SU-DHL-6 (cell line): Measurements from ENCODE around the gene NEGR1.

Source experiments
- H2AFZ ChIP-seq: fragments of 200-600 bp; sonication (generic); 2 replicates; pipeline ENCODE4 v1.6.1; 2014; ENCODE audit warnings: low read depth, mild to moderate bottlenecking, moderate library complexity, mixed read lengths, antibody characterized with exemption, low read length; ENCODE audit not compliant: severe bottlenecking
- H3F3A ChIP-seq: fragments of 200-600 bp; shearing (Covaris generic); 2 replicates; pipeline ENCODE4 v1.6.0; 2016; ENCODE audit warnings: antibody characterized with exemption, mild to moderate bottlenecking; ENCODE audit not compliant: insufficient read depth
- H3K27ac ChIP-seq: fragments of 200-600 bp; sonication (generic); 2 replicates; pipeline ENCODE4 v1.5.1; 2016; ENCODE audit warnings: low read depth, mild to moderate bottlenecking, low read length, moderate library complexity, mixed read lengths
- H3K27me3 ChIP-seq: fragments of 200-600 bp; sonication (generic), shearing (Covaris generic); 2 replicates; pipeline ENCODE4 v1.6.0; 2014; ENCODE audit warnings: mild to moderate bottlenecking, low read length
- H3K36me3 ChIP-seq: fragments of 200-600 bp; sonication (generic); 2 replicates; pipeline ENCODE4 v1.6.1; 2014; ENCODE audit warnings: mild to moderate bottlenecking, low read length, mixed read lengths
- H3K4me2 ChIP-seq: fragments of 300-600, 200-600 bp; shearing (Covaris generic), sonication (generic); 2 replicates; pipeline ENCODE4 v1.6.0; 2014; ENCODE audit warnings: low read length, low read depth, mild to moderate bottlenecking; ENCODE audit not compliant: poor library complexity, severe bottlenecking
- H3K4me3 ChIP-seq: fragments of 200-600 bp; sonication (generic); 2 replicates; pipeline ENCODE4 v1.5.1; 2014; ENCODE audit warnings: antibody characterized with exemption, low read length, mild to moderate bottlenecking, mixed read lengths; ENCODE audit not compliant: insufficient read depth, poor library complexity, severe bottlenecking
- H3K79me2 ChIP-seq: fragments of 200-600 bp; sonication (generic); 2 replicates; pipeline ENCODE4 v1.6.1; 2014; ENCODE audit warnings: mild to moderate bottlenecking, low read length, moderate library complexity; ENCODE audit not compliant: insufficient read depth
- H3K9ac ChIP-seq: fragments of 200-600 bp; sonication (generic); 2 replicates; pipeline ENCODE4 v1.7.0; 2014; ENCODE audit warnings: mild to moderate bottlenecking, low read length
- H3K9me2 ChIP-seq: fragments of 200-600 bp; sonication (generic); replicated peaks from 2 replicates; pipeline ENCODE4 v1.6.1; 2014; ENCODE audit warnings: low read length; ENCODE audit not compliant: insufficient read depth
- H3K9me3 ChIP-seq: fragments of 200-600 bp; sonication (generic); 2 replicates; pipeline ENCODE4 v1.6.1; 2014; ENCODE audit warnings: low read length, mixed read lengths; ENCODE audit not compliant: insufficient read depth
- H4K20me1 ChIP-seq: fragments of 200-600 bp; sonication (generic); 2 replicates; pipeline ENCODE4 v1.6.1; 2014; ENCODE audit warnings: low read depth, mild to moderate bottlenecking, antibody characterized with exemption, low read length, moderate library complexity, mixed read lengths
- EZH2phosphoT487 ChIP-seq: fragments of 200-600 bp; sonication (generic), shearing (Covaris generic); conservative IDR thresholded peaks from 2 replicates; pipeline ENCODE4 v1.6.1; 2018; ENCODE audit warnings: mild to moderate bottlenecking, antibody characterized with exemption, low read length, moderate library complexity, mixed read lengths
- TF ChIP-seq, protein P1 (sequence below): fragments of 200-600 bp; sonication (generic); IDR thresholded peaks from one replicate; pipeline ENCODE4 v1.5.1; 2017; ENCODE audit warnings: antibody characterized with exemption, mild to moderate bottlenecking, low read length, moderate library complexity; ENCODE audit not compliant: insufficient read depth, poor library complexity, severe bottlenecking

NEGR1 gene

DNA sequence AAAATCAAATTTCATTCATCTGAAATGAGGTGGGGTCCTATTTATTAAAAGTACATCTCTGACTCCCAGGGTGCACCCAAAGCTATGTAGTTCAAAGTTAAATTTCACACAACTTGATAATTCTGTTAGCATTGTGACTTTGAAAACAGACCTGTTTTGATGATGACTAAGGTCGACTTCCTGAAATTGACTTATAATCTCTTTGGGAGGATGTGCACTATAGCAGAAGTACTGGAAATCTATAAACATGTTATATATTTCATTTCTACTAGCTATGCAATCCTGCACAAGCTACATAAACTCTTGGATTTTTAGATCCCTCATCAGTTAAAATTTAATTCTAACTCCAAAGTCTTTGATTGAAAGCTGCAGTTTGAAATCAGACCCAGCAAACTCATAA lies 507.6 kb downstream of the NEGR1 start:
- H2AFZ ChIP-seq, result no peak overlapping the region
- H3K27ac ChIP-seq, result no peak overlapping the region
- no peaks in the 10 kb centered on the region for H3K36me3 ChIP-seq

DNA sequence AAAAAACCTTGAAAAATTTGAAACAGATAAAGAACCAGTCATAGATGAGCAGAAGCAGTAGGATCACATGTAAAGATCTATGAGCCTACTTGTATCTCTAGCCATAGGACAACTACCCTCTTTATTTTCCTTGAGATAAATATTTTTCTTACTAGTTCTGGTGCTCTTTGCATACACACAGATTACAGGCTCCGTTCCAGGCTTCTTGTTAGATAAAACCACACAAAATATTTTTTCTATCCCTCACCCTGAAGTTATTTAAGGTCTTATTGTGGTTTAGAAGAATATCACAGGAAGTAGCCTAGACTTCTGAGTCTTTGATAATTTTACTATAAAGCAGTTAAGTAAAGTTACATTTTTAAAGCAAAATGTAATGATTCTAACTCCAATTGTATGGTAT lies 512.2 kb downstream of the NEGR1 start:
- H3K36me3 ChIP-seq, result no peaks in the 10 kb centered on the region
- TF ChIP-seq, protein P1, sequence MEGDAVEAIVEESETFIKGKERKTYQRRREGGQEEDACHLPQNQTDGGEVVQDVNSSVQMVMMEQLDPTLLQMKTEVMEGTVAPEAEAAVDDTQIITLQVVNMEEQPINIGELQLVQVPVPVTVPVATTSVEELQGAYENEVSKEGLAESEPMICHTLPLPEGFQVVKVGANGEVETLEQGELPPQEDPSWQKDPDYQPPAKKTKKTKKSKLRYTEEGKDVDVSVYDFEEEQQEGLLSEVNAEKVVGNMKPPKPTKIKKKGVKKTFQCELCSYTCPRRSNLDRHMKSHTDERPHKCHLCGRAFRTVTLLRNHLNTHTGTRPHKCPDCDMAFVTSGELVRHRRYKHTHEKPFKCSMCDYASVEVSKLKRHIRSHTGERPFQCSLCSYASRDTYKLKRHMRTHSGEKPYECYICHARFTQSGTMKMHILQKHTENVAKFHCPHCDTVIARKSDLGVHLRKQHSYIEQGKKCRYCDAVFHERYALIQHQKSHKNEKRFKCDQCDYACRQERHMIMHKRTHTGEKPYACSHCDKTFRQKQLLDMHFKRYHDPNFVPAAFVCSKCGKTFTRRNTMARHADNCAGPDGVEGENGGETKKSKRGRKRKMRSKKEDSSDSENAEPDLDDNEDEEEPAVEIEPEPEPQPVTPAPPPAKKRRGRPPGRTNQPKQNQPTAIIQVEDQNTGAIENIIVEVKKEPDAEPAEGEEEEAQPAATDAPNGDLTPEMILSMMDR, result no peak
- H3K27me3 ChIP-seq, result no peaks in the 10 kb centered on the region
- H3K9ac ChIP-seq, result no peak overlapping the region
- no peaks in the 10 kb centered on the region for H4K20me1 ChIP-seq
- no peaks in the 10 kb centered on the region for H3K9me3 ChIP-seq
- no peak overlapping the region for H3K4me3 ChIP-seq
- H3F3A ChIP-seq, result no peaks in the 10 kb centered on the region
- no peak overlapping the region for H3K27ac ChIP-seq
- H3K9me2 ChIP-seq, result no peaks in the 10 kb centered on the region
- no peak overlapping the region for H2AFZ ChIP-seq
- no peaks in the 10 kb centered on the region for H3K79me2 ChIP-seq
- no peak overlapping the region for H3K4me2 ChIP-seq

More for the DNA sequence above, 507.6 kb downstream of the NEGR1 start:
- Histone ChIP-seq H3K27me3 (no peaks in the 10 kb centered on the region), H3K4me2 (no peak overlapping the region), H3K9me2 (no peaks in the 10 kb centered on the region), H3K9ac (no peak overlapping the region), H4K20me1 (no peaks in the 10 kb centered on the region), H3K79me2 (no peaks in the 10 kb centered on the region), H3K9me3 (no peaks in the 10 kb centered on the region), H3K4me3 (no peak overlapping the region), H3F3A (no peaks in the 10 kb centered on the region)
- no peak for TF ChIP-seq EZH2phosphoT487
- TF ChIP-seq, protein P1, result no peak

DNA sequence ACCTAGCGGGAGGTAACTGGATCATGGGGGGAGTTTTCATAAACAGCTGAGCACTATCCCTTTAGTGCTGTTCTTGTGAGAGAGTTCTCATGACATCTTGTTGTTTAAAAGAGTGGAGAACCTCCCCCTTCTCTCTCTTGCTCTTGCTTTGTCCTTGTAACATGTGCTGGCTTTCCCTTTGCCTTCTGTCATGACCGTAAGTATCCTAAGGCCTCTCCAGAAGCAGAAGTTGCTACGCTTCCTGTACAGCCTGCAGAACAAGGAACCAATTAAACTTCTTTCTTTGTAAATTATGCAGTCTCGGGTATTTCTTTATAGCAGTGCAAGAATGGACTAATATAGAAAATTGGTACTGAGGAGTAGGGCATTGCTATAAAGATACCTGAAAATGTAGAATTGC lies 515.6 kb downstream of the NEGR1 start:
- Histone ChIP-seq H3K4me2 (no peak overlapping the region), H3K9me3 (no peaks in the 10 kb centered on the region), H3K27me3 (no peaks in the 10 kb centered on the region), H3K79me2 (no peaks in the 10 kb centered on the region), H4K20me1 (no peaks in the 10 kb centered on the region), H3K36me3 (no peaks in the 10 kb centered on the region), H2AFZ (no peak overlapping the region), H3K4me3 (no peak overlapping the region), H3F3A (no peaks in the 10 kb centered on the region), H3K9me2 (no peaks in the 10 kb centered on the region), H3K27ac (no peak overlapping the region), H3K9ac (no peak overlapping the region)
- no peak for TF ChIP-seq EZH2phosphoT487
- TF ChIP-seq, protein P1, result no peak
